ENCODE measurements around the gene PPFIBP1. TPM values are rescaled to one million over a fixed set of nuclear protein-coding genes. Genes with fewer than 3 reads are reported as not detected.
"Not testable (repeated sequence)": the region's sequence is repeated elsewhere in the genome, so short reads cannot be mapped to it uniquely, and the experiment has no call there.

The PPFIBP1 gene
- total and polyA plus RNA-seq, 12 donors = 9.6 to 123 (median 74.3) TPM

GRCh38 chr12:27537855-27538675, 14.1 kb downstream of the PPFIBP1 start:
- TF ChIP-seq CTCF (IDR thresholded peaks at IDR 0.05) (no peak), POLR2A (IDR thresholded peaks at IDR 0.05) (no peak)
- peak overlapping the region in 1 of 4 donors; percentile 1 for H3K4me3 ChIP-seq
- H3K4me1 ChIP-seq (replicated peaks in 1 of 2) = peaks cover 11 to 27% of the 10 kb centered on the region in 2 donors

GRCh38 chr12:27539191-27539631, 15.2 kb downstream of the PPFIBP1 start:
- Histone ChIP-seq H3K27me3 (no peaks in the 10 kb centered on the region), H3K36me3 (replicated peaks in 1 of 2) (no peaks in the 10 kb centered on the region), H3K4me1 (replicated peaks in 1 of 2) (peaks cover 11 to 27% of the 10 kb centered on the region in 2 donors), H3K27ac (peak overlapping the region in 1 of 5 donors; percentile 40), H3K9me3 (replicated peaks in 1 of 3) (no peaks in the 10 kb centered on the region), H3K4me3 (no peak overlapping the region)
- TF ChIP-seq POLR2A (IDR thresholded peaks at IDR 0.05) = no peak
- TF ChIP-seq CTCF (IDR thresholded peaks at IDR 0.05) = no peak
- intact Hi-C loops (cut with DNase I) = no loop called here
- no peak for DNase-seq
- 39 to 61% (median 51%) methylated on average over 4 of the region's 4 CpGs for WGBS, 4 donors

More at GRCh38 chr12:27537855-27538675, 14.1 kb downstream of the PPFIBP1 start:
- Histone ChIP-seq H3K36me3 (replicated peaks in 1 of 2) (no peaks in the 10 kb centered on the region), H3K27me3 (no peaks in the 10 kb centered on the region), H3K9me3 (replicated peaks in 1 of 3) (no peaks in the 10 kb centered on the region), H3K27ac (peak overlapping the region in 3 of 5 donors; percentile 35 to 55 (median 53))
- DNase-seq = no peak
- WGBS, 4 donors = 32 to 37% (median 34%) methylated on average over 8 of the region's 8 CpGs
- intact Hi-C loops (cut with DNase I) = no loop called here

- intact Hi-C loops (cut with DNase I) = no loop called here
- TF ChIP-seq POLR2A (IDR thresholded peaks at IDR 0.05) (no peak), CTCF (IDR thresholded peaks at IDR 0.05) (no peak)
- H3K27ac ChIP-seq = no peak overlapping the region
These were observed 17.2 kb downstream of the PPFIBP1 start for GRCh38 chr12:27541031-27541719.

GRCh38 chr12:27542628-27543027, 18.6 kb downstream of the PPFIBP1 start:
- Histone ChIP-seq H3K27me3 (no peaks in the 10 kb centered on the region), H3K9me3 (replicated peaks in 1 of 3) (no peaks in the 10 kb centered on the region), H3K4me1 (replicated peaks in 1 of 2) (peaks cover 6 to 23% of the 10 kb centered on the region in 2 donors), H3K36me3 (replicated peaks in 1 of 2) (no peaks in the 10 kb centered on the region), H3K4me3 (no peak overlapping the region), H3K27ac (no peak overlapping the region)
- no peak for DNase-seq
- TF ChIP-seq POLR2A (IDR thresholded peaks at IDR 0.05) (no peak), CTCF (IDR thresholded peaks at IDR 0.05) (no peak)
- intact Hi-C loops (cut with DNase I) = no loop called here
- 69 to 80% (median 75%) methylated on average over 5 of the region's 5 CpGs for WGBS, 4 donors

More at GRCh38 chr12:27541031-27541719, 17.2 kb downstream of the PPFIBP1 start:
- H3K9me3 ChIP-seq (replicated peaks in 1 of 3) = no peaks in the 10 kb centered on the region
- no peaks in the 10 kb centered on the region for H3K27me3 ChIP-seq
- no peak for DNase-seq
- no peak overlapping the region for H3K4me3 ChIP-seq
- WGBS, 4 donors = 89 to 93% (median 92%) methylated on average over 8 of the region's 8 CpGs
- no peaks in the 10 kb centered on the region for H3K36me3 ChIP-seq (replicated peaks in 1 of 2)
- peaks cover 11 to 27% of the 10 kb centered on the region in 2 donors for H3K4me1 ChIP-seq (replicated peaks in 1 of 2)

GRCh38 chr12:27544858-27545257, 20.9 kb downstream of the PPFIBP1 start:
- H3K36me3 ChIP-seq (replicated peaks in 1 of 2); intact Hi-C loops (cut with DNase I); H3K27ac ChIP-seq; DNase-seq; H3K4me3 ChIP-seq; H3K9me3 ChIP-seq (replicated peaks in 1 of 3); H3K27me3 ChIP-seq: not testable (repeated sequence)
- 94 to 100% (median 98%) methylated on average over 1 of the region's 1 CpG for WGBS, 4 donors
- peaks cover 12 to 20% of the 10 kb centered on the region in 2 donors for H3K4me1 ChIP-seq (replicated peaks in 1 of 2)
